ENCODE measurements around the gene INPP5D. TPM values are rescaled to one million over a fixed set of nuclear protein-coding genes. Genes with fewer than 3 reads are reported as not detected.

INPP5D gene
- total and polyA plus RNA-seq, 8 donors = 3.7 to 564 (median 8.5) TPM

DNA sequence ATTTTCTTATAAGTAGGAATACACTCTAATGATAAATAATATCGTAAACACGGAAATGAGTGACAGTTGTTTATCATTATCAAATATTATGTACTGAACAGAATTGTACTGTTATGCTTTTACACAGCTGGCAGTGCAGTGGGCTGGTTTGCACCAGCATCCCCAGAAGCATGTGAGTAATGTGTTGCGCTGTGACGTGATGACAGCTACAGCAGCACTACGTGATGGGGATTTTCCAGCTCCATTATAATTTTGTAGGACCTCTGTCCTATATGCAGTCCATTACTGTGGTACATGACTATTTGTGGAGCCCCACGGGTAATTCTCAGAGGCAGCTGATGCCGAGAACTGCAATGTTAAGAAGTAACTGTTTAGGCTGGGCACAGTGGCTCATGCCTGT, 114.0 kb downstream of the INPP5D start:
- no peak for DNase-seq
- H3K27me3 ChIP-seq = no peaks in the 10 kb centered on the region
- no peak overlapping the region for H3K27ac ChIP-seq
- no peaks in the 10 kb centered on the region for H3K4me1 ChIP-seq
- no peaks in the 10 kb centered on the region for H3K9me3 ChIP-seq
- intact Hi-C loops (cut with DNase I; ENCODE audit: low total_unique reads) = no loop called here
- H3K4me3 ChIP-seq = no peak overlapping the region
- peaks cover 0 to 51% (median 37%) of the 10 kb centered on the region in 4 donors for H3K36me3 ChIP-seq
- TF ChIP-seq POLR2A (IDR thresholded peaks at IDR 0.05) = no peak
- no peak for TF ChIP-seq POLR2AphosphoS5 (IDR thresholded peaks at IDR 0.05)
- TF ChIP-seq, protein P1, sequence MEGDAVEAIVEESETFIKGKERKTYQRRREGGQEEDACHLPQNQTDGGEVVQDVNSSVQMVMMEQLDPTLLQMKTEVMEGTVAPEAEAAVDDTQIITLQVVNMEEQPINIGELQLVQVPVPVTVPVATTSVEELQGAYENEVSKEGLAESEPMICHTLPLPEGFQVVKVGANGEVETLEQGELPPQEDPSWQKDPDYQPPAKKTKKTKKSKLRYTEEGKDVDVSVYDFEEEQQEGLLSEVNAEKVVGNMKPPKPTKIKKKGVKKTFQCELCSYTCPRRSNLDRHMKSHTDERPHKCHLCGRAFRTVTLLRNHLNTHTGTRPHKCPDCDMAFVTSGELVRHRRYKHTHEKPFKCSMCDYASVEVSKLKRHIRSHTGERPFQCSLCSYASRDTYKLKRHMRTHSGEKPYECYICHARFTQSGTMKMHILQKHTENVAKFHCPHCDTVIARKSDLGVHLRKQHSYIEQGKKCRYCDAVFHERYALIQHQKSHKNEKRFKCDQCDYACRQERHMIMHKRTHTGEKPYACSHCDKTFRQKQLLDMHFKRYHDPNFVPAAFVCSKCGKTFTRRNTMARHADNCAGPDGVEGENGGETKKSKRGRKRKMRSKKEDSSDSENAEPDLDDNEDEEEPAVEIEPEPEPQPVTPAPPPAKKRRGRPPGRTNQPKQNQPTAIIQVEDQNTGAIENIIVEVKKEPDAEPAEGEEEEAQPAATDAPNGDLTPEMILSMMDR (IDR thresholded peaks at IDR 0.05) = no peak
- 68 to 82% (median 81%) methylated on average over 7 of the region's 7 CpGs for WGBS, 5 donors

DNA sequence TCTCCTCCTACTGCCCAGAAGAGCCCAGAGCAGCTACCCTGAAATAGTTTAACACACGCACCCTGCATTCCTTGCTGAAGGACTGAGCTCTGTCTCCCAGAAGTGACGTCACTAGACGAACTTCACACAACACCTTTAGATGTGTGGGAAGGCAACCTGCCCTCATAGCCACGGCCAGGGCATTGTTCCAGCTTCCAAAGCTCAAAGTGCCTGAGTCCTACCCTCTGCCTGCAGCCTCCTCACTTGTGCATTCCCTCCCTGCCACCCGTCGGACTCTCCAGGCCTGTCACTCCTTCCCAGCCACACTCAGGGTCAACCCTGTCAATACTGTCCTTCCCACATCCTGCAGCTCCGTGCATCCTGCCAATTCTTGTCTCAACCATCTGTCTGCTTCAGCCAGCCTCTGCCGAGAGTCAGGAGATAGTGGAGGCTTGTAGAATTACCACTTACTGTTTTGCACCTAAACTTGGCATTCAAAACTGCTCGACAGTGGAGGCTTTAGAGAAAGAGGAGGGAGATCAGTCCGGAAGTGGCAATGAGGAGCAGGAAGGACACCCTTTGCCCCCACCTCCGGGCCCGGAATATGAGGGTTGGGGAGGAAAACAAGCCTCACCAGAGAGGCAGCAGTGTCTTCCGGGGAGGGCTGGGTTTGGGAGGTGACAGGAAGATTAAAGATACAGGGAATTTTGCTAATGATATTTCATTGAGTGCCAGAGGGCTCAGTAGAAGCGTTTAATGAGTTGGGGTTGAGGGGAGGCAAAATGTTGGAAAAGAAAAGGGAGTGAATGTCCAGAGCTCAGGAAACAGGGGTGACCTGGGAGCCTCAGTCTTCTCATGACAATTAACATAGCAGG, 119.1 kb downstream of the INPP5D start:
- DNase-seq = no peak
- Histone ChIP-seq H3K9me3 (no peaks in the 10 kb centered on the region), H3K4me1 (peaks cover 0 to 2% (median 0%) of the 10 kb centered on the region in 4 donors), H3K36me3 (peaks cover 0 to 52% (median 29%) of the 10 kb centered on the region in 4 donors), H3K4me3 (no peak overlapping the region), H3K27me3 (peaks cover 0 to 2% (median 0%) of the 10 kb centered on the region in 3 donors), H3K27ac (no peak overlapping the region)
- 80 to 86% (median 83%) methylated on average over 14 of the region's 14 CpGs for WGBS, 5 donors
- intact Hi-C loops (cut with DNase I; ENCODE audit: low total_unique reads) = no loop called here
- TF ChIP-seq POLR2AphosphoS5 (IDR thresholded peaks at IDR 0.05) (no peak), EP300 (IDR thresholded peaks at IDR 0.05) (no peak), POLR2A (IDR thresholded peaks at IDR 0.05) (no peak)
- TF ChIP-seq, protein P1 (IDR thresholded peaks at IDR 0.05) = no peak

DNA sequence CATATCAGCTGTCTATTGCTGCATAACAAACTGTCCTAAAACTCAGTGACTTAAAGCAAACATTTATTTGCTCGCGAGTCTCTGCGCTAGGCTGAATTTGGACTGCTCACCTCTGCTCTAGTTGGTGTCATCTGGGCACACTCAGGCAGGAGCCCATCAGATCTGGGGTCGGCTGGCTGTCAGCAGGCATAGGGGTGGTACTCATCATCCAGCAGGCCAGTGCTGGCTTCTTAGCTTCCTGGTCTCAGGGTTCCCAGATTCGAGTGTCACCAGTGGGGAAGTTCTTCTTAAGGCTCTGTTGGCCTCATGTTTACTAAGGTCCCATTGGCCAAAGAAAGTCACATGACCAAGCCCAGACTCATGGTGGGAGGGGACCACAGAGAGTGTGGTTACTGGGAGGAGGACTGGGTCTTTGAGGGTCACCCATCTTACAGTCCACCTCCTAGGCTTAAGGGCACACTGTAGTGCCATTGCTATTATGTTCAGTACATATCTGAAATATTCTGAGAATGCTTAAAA, 119.8 kb downstream of the INPP5D start:
- Histone ChIP-seq H3K36me3 (peaks cover 0 to 59% (median 35%) of the 10 kb centered on the region in 4 donors), H3K4me1 (peaks cover 0 to 6% (median 0%) of the 10 kb centered on the region in 4 donors), H3K27me3 (peaks cover 0 to 2% (median 0%) of the 10 kb centered on the region in 3 donors), H3K27ac (no peak overlapping the region), H3K4me3 (no peak overlapping the region), H3K9me3 (no peaks in the 10 kb centered on the region)
- 85 to 96% (median 95%) methylated on average over 4 to 5 of the region's 5 CpGs for WGBS, 5 donors
- no peak for DNase-seq
- no peak for TF ChIP-seq POLR2A (IDR thresholded peaks at IDR 0.05)
- TF ChIP-seq, protein P1 (IDR thresholded peaks at IDR 0.05) = no peak
- TF ChIP-seq POLR2AphosphoS5 (IDR thresholded peaks at IDR 0.05) = no peak
- no peak for TF ChIP-seq EP300 (IDR thresholded peaks at IDR 0.05)
- intact Hi-C loops (cut with DNase I; ENCODE audit: low total_unique reads) = no loop called here

DNA sequence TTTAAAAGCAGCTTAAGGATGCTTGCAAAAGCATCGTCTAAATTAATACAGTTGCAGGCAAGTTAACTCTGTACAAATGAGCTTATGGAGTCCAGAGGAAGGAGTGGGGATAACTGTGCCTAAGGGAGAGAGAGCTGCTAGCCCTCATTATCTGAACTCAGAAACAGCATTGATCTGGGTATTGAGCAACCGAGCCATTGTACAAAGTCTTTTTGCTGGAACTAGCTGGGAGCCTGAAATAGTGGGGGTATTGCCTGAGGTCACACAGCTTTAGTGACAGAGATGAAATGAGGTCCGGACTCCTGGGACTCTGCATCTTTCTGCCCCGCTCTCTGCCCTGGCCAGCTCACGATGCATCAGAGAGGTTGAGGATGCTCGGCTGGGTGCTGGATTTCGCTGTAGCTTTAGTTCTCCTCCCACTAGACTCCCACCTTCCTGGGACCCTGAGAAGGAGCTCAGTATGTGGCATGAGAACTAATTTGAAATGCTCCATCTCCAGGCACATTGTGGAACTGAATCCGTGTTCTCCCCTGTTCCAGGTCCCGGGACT, 123.8 kb downstream of the INPP5D start:
- Histone ChIP-seq H3K9me3 (no peaks in the 10 kb centered on the region), H3K27me3 (peaks cover 0 to 2% (median 0%) of the 10 kb centered on the region in 3 donors), H3K4me3 (no peak overlapping the region), H3K36me3 (peaks cover 3 to 72% (median 37%) of the 10 kb centered on the region in 4 donors), H3K4me1 (peaks cover 0 to 6% (median 0%) of the 10 kb centered on the region in 4 donors), H3K27ac (no peak overlapping the region)
- WGBS, 5 donors = 73 to 84% (median 83%) methylated on average over 9 of the region's 9 CpGs
- DNase-seq = no peak
- no peak for TF ChIP-seq POLR2A (IDR thresholded peaks at IDR 0.05)
- TF ChIP-seq POLR2AphosphoS5 (IDR thresholded peaks at IDR 0.05) = no peak
- TF ChIP-seq, protein P1 (IDR thresholded peaks at IDR 0.05) = no peak
- TF ChIP-seq EP300 (IDR thresholded peaks at IDR 0.05) = no peak
- intact Hi-C loops (cut with DNase I; ENCODE audit: low total_unique reads) = no loop called here

Data from stomach (tissue), 9 donors.